Measurements from ENCODE around the gene WIF1. TPM values are rescaled to one million over a fixed set of nuclear protein-coding genes. Genes with fewer than 3 reads are reported as not detected.

Gene WIF1
- total RNA-seq, 3 donors from 2014 or later = 0.19 TPM; not detected in 2

DNA sequence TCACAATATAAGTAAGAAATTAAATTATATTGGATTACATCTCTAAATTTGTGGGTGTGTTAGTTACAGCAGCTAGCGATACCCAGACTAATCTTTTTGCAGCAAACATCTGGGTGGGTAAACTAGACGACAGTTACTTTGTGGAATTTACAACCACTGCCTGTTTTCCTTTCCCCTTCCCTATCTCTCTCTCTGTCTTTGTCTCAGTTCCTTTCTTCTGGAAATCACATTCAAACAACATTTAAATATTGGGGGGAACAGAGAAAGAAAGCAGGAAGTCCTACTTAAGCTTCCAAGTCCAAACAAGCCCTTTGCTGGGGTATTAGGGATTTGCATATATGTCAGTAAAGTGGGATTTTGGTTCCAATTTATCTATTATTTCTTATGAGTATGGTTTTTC is 97.6 kb downstream of the WIF1 start:
- Histone ChIP-seq H3K36me3 (ENCODE audit: low read depth) (no peaks in the 10 kb centered on the region), H3K9me3 (no peaks in the 10 kb centered on the region), H3K4me1 (ENCODE audit: low read depth) (peaks cover 7% of the 10 kb centered on the region), H3K4me3 (no peak overlapping the region)
- DNase-seq (no peak), ATAC-seq (no peak)
- TF ChIP-seq, protein P1, sequence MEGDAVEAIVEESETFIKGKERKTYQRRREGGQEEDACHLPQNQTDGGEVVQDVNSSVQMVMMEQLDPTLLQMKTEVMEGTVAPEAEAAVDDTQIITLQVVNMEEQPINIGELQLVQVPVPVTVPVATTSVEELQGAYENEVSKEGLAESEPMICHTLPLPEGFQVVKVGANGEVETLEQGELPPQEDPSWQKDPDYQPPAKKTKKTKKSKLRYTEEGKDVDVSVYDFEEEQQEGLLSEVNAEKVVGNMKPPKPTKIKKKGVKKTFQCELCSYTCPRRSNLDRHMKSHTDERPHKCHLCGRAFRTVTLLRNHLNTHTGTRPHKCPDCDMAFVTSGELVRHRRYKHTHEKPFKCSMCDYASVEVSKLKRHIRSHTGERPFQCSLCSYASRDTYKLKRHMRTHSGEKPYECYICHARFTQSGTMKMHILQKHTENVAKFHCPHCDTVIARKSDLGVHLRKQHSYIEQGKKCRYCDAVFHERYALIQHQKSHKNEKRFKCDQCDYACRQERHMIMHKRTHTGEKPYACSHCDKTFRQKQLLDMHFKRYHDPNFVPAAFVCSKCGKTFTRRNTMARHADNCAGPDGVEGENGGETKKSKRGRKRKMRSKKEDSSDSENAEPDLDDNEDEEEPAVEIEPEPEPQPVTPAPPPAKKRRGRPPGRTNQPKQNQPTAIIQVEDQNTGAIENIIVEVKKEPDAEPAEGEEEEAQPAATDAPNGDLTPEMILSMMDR (IDR thresholded peaks at IDR 0.05) = no peak
- intact Hi-C loops (cut with DNase I, micrococcal nuclease) = no loop called here

DNA sequence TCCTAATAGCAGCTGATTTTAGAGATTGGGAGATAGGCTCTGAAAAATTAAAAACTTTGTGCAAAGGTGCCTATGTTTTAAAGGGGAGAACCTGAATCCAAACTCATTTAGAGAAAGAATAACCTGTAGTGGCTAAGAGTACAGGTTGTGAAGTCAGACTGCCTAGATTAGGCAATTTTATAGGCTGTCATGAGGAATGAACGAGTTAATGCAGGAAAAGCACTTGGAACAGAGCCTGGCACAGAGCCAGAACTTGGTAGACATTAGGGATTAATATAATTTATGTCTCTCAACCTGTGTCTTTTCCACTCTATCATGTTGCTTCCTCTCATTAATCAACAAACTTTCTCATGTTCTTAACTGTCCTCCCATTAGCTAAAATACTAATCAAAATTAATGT is 98.1 kb downstream of the WIF1 start:
- H3K36me3 ChIP-seq (ENCODE audit: low read depth) = no peaks in the 10 kb centered on the region
- TF ChIP-seq, protein P1 (IDR thresholded peaks at IDR 0.05) = no peak
- no peak for DNase-seq
- intact Hi-C loops (cut with DNase I, micrococcal nuclease) = no loop called here
- no peaks in the 10 kb centered on the region for H3K9me3 ChIP-seq
- ATAC-seq = peak; percentile 42
- peaks cover 7% of the 10 kb centered on the region for H3K4me1 ChIP-seq (ENCODE audit: low read depth)
- H3K4me3 ChIP-seq = no peak overlapping the region

DNA sequence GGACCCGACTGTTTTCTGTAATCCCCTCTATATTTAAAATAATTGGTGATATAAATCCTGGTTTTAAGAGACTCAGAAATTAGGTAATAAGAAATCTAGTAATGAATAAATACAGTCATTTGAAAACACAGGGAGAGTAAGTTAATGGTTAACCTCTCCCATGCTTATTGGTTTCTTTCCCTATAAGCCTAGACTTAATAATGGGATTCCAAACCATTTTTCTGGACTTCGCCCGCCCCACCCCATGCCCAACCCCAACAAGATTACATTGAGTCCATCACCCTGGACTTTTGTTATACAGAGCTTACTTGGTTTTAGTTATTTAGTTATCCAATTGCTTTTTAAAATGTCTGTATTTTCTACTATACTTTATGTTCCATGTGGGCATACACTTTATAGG is 98.7 kb downstream of the WIF1 start:
- H3K4me3 ChIP-seq = no peak overlapping the region
- TF ChIP-seq, protein P1 (IDR thresholded peaks at IDR 0.05) = no peak
- DNase-seq (peak; percentile 69 to 85 (median 80)), ATAC-seq (peak; percentile 97)
- intact Hi-C loops (cut with DNase I, micrococcal nuclease) = no loop called here
- H3K36me3 ChIP-seq (ENCODE audit: low read depth) = no peaks in the 10 kb centered on the region
- H3K9me3 ChIP-seq = no peaks in the 10 kb centered on the region
- H3K4me1 ChIP-seq (ENCODE audit: low read depth) = peaks cover 7% of the 10 kb centered on the region

DNA sequence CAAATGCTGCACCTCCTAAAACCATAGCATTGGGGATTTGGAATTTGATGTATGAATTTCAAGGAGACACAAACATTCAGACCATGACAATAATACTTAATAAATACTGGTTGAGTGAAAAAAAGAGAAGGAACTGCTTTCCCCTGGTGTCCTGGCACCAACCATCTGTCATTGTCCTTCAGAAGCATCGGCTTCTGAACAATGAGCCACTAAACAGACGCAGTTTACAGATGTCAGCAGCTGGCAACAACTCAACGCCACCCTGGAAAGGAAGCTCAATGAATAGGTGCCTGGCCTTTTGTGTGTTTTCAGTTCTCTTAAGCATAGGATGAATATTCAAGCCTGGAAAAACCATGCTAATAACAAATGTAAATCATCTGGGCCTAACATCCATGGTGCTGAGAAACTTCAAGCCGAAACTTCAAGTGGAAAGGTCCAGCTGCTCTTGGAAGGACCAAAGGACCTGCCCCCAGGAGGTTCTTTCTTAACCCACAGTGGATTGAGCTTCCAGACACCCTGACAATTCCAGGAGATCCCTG is 101.3 kb downstream of the WIF1 start:
- Histone ChIP-seq H3K4me3 (no peak overlapping the region), H3K36me3 (ENCODE audit: low read depth) (no peaks in the 10 kb centered on the region), H3K9me3 (no peaks in the 10 kb centered on the region), H3K4me1 (ENCODE audit: low read depth) (peaks cover 7% of the 10 kb centered on the region)
- DNase-seq (no peak), ATAC-seq (no peak)
- intact Hi-C loops (cut with DNase I, micrococcal nuclease) = no loop called here
- TF ChIP-seq, protein P1 (IDR thresholded peaks at IDR 0.05) = no peak

DNA sequence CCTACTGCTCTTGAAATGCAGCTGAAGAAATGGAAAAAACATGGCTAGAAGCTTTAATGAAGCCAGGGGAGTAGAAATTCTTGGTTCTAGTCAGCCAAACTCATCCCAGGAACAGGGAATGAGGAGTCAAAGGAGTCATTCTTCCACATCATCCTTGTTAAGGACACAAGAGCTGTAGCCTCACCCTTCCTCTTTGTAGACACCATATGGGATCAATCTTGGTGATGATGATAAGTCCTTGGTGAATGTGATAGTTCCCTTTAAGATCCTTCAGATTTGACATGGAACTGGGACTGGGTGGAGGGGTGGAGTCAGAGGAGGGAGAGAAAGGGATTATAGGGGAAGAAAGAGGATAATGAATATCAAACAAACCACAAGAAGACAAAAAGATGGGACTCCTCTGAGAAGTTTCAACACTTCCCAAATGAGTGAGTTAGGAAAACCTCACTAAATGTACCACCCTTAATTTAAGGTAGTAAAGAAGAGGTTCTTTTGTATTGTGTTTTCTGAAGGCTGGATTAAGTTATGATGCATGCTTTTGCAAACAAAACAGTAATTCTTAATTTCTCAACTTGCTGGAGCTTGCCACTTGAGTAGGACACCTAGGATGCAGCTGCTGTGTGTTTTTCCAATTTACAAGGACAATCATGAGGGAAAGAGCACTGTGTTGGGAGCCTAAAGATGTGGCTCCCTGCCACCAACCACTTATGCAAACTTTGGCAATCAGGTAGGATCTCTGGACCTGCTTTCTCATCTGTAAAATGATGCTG is 104.0 kb downstream of the WIF1 start:
- no peak overlapping the region for H3K4me3 ChIP-seq
- DNase-seq (no peak), ATAC-seq (no peak)
- H3K9me3 ChIP-seq = no peaks in the 10 kb centered on the region
- intact Hi-C loops (cut with DNase I, micrococcal nuclease) = no loop called here
- H3K36me3 ChIP-seq (ENCODE audit: low read depth) = no peaks in the 10 kb centered on the region
- peaks cover 6% of the 10 kb centered on the region for H3K4me1 ChIP-seq (ENCODE audit: low read depth)
- TF ChIP-seq, protein P1 (IDR thresholded peaks at IDR 0.05) = no peak
